NCI-H2107 treated with DMSO at 0.1 percent for 48 hours (cell line): ENCODE data around the gene RAB25.
"Not testable (repeated sequence)": the region's sequence is repeated elsewhere in the genome, so short reads cannot be mapped to it uniquely, and the experiment has no call there.

Experiments used
- DNase-seq: peaks from one replicate; lab custom pipeline; 2025; ENCODE audit not compliant: unreplicated experiment; lab: John Stamatoyannopoulos, UW

Gene RAB25

GRCh38 chr1:156054500-156055280 is 6.3 kb upstream of the RAB25 start, which contains the start of gene LAMTOR2:
TSS of gene LAMTOR2 (plus strand) at chr1:156054782. CDS start at chr1:156054890, 108 bp downstream.
- DNase-seq, result peak; percentile 98

DNA sequence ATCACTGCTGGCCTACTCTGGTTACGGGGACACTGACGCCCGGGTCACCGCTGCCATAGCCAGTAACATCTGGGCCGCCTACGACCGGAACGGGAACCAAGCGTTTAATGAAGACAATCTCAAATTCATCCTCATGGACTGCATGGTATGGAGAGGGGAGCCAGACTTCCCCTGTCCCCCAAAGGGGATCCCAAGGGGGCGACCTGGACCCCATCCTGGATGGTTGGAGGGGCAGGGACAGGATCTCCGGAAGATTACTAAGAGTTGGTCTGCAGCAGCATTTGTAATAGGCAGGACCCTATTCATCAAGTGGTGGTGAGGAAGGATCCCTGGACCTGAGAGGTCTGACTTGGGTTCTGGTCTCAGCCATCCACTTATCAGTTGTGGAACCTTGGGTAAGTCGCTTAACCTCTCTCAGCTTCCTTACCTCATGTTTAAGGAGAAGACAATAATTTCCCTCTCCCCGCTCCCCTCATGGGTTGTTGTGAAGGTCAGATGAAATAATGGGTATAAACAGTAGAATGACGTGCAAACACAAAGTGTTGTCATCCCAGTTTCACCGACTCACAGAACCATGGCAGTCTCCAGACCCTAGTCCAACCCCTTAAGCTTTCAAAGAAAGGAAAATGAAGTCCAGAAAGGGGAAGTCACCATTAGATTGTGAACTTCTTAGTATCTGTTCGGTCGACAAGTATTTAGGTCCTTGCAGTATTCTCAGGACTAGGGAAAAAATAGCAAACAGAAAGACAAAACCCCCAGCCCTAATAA is 5.5 kb upstream of the RAB25 start:
- no peak for DNase-seq

DNA sequence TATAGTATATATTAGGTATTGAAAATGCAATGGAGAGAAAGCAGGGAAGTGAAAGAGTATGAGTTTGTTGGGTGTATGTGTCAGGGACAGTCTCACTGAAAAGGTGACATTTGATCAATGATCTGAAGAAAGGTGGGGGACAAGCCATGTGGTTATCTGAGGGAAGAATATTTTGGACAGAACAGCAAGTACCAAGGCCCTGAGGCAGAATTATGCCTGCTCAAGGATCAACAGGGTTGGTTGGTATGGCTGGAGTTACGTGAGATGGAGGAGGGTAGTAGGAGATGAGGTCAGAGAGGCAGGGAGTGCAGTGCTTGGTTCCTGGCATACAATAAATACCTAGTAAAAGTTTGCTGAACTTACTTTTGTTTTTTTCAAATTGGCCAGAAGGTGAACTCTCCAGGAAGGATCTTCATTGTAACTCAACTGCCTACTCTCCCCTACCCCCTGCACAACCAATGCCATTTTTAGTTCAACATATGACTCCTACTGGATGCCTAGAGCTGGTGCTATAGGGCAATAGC is 4.6 kb upstream of the RAB25 start:
- no peak for DNase-seq

- no peak for DNase-seq
Observed at GRCh38 chr1:156062189-156062588, 1.2 kb downstream of the RAB25 start.

DNA sequence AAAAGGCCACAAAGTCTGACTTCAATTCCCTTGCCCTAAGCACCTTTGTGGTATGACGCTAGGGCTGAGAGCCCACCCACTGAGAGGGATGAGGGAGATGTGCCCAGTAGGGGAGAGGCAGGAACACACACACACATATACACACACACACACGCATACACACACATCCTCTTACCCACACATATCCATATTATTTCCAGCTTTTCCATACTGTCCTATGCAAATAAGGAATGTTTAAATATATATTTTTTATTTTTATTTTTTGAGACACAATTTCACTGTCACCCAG is 3.0 kb downstream of the RAB25 start:
- DNase-seq, result no peak

DNA sequence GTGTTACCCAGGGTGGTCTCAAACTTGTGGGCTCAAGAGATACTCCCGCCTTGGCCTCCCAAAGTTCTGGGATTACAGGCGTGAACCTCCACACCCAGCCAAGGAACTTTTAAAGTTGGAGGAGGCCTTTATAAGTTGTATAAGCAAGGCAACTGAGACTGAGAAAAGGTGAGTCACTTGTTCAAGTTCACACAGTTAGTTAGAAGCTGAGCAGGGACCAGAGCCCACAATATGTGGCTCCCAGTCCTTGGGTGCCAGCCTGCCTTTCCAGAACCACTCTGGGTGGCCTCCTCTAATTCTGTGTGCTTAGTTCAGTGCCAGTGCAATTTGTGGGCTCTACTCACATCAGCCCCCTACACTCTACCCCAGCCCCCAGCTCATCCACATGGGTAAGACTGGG is 3.7 kb downstream of the RAB25 start:
- no peak for DNase-seq

- no peak for DNase-seq
Observed at GRCh38 chr1:156065212-156065611, 4.3 kb downstream of the RAB25 start.

DNA sequence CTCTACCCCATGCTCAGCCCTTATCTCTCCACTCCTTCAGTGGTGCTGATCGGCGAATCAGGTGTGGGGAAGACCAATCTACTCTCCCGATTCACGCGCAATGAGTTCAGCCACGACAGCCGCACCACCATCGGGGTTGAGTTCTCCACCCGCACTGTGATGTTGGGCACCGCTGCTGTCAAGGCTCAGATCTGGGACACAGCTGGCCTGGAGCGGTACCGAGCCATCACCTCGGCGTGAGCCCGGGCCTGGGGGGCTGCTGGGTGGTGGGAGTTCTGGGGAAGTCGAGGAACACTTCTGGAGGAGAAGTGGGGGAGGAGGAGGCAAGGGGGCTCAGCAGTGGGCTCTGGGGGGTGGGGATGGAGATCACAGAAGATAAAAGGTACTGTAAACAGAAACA is 4.9 kb downstream of the RAB25 start:
- no peak for DNase-seq

- DNase-seq, result no peak
Observed at GRCh38 chr1:156067262-156067661, 6.3 kb downstream of the RAB25 start.

DNA sequence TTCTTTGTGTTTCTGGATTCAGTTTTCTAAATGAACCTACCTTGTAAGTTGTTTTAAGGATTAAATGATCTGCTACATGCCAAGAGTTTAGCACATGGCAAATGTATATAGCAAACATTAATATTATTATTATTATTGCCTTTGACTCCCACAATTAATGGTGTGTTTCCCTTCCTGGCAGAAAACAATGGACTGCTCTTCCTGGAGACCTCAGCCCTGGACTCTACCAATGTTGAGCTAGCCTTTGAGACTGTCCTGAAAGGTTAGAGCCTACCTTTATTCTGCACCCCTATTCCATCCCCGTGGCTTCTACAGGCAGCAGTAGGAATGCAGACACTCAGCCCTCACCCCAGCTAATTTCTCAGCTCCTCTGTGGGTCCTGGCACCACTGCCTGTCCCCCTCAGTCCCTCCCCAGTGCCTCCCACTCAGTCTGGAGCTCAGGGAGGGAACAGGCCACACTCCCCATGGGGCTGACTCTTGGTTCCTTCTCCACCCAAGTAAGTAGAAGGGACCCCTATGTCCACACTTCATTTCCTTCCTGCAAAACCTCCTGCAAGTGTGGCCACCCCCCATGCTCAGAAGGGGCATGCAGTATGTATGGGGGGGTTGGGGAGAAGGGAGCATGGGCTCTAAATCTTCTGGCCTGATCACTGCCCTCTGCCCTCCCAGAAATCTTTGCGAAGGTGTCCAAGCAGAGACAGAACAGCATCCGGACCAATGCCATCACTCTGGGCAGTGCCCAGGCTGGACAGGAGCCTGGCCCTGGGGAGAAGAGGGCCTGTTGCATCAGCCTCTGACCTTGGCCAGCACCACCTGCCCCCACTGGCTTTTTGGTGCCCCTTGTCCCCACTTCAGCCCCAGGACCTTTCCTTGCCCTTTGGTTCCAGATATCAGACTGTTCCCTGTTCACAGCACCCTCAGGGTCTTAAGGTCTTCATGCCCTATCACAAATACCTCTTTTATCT is 8.8 kb downstream of the RAB25 start:
- no peak for DNase-seq

- no peak for DNase-seq
Observed at GRCh38 chr1:156070548-156070947, 9.6 kb downstream of the RAB25 start.

GRCh38 chr1:156071332-156071816 is 10.4 kb downstream of the RAB25 start:
- DNase-seq, result not testable (repeated sequence)

- DNase-seq, result no peak
Observed at GRCh38 chr1:156072251-156072650, 11.3 kb downstream of the RAB25 start.

DNA sequence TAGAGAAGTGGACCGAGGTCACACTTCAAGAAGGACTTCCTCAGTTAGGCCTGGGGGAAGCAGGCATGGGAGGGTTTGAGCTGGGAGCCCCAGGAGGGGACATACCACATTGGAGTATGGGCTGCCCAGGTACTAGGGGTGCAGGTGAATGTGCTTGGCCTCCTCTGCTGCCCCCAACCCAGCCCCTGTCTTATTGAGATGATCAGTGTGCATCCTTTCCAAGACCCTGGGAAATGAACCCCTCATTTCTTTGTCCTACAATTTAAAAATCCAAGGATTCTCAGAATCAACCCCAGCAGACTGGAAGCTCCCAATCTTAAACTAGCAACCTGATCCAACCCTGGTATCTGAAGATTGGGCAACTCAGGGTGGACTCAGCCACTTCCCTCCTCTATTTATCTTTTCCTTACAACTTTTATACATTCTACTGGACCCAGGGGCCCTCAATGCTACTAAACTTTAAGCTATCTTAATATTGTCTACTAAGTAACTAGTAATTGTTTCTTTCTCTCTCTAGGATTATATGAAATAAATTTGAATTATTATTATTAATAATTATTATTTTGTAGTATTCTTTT is 12.2 kb downstream of the RAB25 start:
- DNase-seq, result no peak

DNA sequence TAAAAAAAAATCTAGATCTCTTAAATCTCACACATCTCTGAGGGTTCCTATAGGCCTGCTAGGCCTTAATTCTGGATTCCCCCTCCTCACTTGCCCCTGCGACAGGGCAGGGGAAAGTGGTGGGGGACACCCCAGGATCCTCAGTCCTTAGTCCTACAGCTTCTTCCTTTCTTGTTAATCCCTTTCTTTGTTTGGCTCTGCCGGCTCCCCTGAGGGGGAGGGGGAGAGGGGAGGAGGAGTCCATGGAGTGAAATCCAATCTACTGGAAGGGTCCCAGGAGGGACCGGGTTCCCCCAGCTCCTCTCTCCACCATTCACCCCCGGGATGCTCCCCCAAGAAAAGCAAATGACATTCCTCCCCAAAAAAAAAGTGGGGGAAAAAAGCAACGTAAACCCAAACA is 12.8 kb downstream of the RAB25 start:
- DNase-seq, result peak; percentile 28

DNA sequence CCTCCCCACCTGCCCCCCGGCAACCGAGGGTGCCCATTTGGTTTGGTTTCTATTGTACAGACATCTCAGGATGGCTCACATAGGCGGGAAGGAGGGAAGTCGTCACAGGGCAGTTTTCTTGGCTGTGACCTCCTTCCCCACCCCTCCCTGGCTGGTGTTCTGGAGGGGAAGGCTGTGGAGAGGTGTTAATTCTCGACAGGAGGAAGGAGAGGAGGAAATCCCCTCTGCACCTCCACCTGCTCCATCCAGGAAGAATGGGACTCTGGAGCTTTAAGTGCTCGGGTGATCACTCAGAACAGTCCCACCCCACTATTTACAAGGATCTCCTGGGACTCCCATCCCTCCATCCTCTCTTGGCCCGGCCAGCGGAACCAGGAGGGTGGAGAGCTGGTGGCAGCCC is 13.7 kb downstream of the RAB25 start:
- no peak for DNase-seq

DNA sequence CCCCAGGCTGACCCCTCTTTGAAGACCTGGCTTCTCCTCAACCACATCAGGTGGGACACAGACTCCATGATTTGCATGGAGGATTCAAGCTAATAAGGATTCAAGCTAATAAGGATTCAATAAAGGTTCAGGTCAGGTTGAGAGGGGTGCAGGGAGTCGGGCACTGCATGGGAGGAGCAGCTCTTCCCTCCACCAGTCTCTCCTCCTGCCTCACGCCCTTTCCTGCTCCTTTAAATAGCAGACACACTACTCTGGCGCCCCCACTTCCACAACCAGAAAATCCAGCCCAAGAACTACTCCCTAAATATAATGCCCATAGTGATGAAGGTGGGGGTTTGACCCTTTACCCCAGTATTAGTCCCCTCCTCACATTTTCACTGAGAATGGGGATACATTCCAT is 14.2 kb downstream of the RAB25 start:
- DNase-seq, result no peak

- DNase-seq, result no peak
Observed at GRCh38 chr1:156075775-156076204, 14.8 kb downstream of the RAB25 start.

DNA sequence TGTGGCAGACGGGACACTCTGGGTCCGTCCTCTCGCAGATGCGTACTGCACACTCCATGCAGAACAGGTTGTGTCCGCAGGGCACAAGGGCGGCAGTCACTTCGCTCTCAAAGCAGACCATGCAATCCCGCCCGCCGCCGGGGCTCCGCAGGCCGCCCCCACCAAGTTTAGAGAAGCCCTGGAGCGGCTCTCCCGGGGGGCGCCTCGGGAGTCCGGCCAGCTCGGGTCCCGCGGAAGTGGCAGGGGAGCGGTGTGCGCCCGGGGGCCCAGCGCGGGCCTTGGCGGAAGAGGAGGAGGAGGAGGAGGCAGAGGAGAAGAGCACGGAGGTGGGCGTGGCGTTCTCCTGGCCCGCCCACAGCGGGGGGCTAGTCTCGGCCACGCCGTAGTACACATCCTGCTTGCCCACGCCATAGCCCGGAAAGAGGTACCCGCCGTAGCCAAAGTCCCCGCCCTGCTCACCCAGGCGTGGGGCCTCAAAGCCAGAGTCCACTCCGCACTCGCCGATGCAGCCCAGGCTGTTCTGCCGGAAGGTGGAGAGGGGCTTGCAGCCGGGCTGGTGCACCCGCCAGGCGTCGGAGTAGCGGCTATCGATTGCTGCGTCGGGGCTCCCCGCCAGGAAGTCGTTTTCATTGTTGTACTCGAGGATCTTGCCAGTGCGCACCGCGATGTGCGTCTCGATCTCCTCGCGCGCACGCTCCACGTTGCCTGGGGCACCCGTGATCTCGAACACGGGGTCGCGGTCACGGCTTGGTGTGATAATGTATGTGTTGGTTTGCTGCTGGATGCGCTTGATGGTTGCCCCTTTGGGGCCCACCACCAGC is 15.9 kb downstream of the RAB25 start:
- no peak for DNase-seq

DNA sequence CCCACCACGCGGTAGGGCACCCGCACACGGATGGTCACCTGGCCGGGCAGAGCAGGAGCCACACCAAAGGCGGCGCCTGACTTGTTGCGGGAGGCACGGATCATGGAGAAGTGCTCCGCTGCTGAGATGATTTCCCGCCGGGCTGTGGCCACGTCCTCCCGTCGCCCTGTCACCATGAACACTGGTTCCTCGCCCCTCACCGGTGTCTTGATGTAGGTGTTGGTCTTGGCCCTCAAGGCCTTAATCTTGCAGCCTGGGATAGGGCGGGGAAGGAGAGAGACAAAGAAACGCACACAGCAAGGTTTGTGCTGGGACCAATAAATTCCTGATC is 16.4 kb downstream of the RAB25 start:
- DNase-seq, result no peak
